HG03469 (cell line): Measurements from ENCODE around the gene GADD45GIP1.
"Not testable (repeated sequence)": the region's sequence is repeated elsewhere in the genome, so short reads cannot be mapped to it uniquely, and the experiment has no call there.

ENCODE experiments used
- ATAC-seq: cut with Tn5 transposase; IDR thresholded peaks from one replicate; pipeline ENCODE4 v1.9.1; 2021; ENCODE audit warnings: mild to moderate bottlenecking, moderate library complexity, moderate number of reproducible peaks; ENCODE audit not compliant: unreplicated experiment

The GADD45GIP1 gene

DNA sequence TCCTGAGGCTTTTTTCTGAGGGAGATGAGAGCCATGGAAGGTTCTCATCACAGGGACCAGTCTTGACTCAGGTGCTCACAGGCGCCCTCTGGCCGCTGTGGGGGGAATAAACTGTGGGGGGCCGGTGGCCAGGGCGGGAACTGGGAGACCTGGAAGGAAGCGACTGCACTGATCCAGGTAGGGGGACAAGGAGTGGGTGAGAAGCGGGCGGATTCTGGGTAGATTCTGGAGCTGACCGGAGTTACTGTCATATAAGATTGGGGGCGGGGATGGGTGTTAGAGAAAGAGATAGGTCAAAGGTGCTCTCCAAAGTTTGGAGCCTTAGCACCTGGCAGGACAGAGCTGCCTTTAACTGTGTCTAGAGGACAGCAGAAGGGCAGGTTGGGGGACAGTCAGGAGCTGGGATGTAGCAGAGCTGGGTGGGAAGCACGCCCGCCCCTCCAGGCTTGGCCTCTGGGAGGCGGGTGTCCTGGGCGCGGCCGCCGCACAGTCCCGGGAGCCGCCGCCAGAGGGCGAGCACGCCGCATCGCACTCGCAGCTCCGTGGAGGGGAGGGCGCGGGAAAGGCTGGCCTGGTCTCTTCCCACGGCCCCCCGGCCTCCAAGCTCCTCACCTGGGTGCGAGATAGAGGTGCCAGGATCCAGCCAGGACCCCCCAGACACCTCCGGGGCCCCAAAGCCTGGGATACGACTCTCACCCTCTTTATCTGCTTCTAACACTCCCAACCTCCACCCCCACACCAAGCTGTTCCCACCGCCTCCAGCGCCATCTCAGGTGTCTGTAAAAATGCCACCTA, 8.2 kb upstream of the GADD45GIP1 start:
- ATAC-seq: no peak

- no peak for ATAC-seq
These were observed 2.5 kb upstream of the GADD45GIP1 start for GRCh38 chr19:12959481-12959880.

DNA sequence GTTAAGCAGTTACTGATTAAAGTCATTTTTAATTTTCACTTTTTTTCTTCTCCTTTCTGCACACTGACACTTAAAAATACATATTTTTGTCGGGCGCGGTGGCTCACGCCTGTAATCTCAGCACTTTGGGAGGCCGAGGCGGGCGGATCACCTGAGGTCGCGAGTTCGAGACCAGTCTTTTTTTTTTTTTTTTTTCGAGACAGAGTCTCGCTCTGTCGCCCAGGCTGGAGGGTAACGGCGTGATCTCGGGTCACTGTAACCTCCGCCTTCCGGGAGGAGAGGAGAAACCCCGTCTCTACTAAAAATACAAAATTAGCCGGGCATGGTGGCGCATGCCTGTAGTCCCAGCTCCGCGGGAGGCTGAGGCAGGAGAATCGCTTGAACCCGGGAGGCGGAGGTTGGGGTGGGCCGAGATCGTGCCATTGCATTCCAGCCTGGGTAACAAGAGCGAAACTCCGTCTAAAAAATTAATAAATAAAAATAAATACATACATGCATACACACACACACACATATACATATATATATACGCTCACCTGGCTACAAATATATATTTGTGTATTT, 448 bp upstream of the GADD45GIP1 start:
- not testable (repeated sequence) for ATAC-seq

DNA sequence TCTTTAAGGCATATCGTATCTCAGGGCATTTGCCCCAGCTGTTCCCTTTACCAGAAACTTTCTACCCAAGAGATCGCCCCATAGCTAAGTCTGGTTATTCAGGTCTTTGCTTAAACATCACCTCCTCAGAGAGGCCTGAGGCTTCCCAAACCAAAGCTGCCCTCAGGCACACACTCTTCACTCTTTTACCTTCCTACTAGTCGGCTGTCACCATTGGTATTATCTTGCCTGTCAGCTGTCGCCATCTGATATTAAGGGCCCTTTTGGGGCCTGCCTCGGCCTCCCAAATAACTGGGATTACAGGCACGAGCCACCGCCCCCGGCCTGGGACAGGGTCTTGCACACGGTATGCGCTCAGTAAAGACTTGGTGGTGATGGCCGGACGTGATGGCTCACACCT, 1.0 kb downstream of the GADD45GIP1 start:
- ATAC-seq: no peak

- ATAC-seq: not testable (repeated sequence)
These were observed 1.4 kb downstream of the GADD45GIP1 start for GRCh38 chr19:12955575-12955974.

DNA sequence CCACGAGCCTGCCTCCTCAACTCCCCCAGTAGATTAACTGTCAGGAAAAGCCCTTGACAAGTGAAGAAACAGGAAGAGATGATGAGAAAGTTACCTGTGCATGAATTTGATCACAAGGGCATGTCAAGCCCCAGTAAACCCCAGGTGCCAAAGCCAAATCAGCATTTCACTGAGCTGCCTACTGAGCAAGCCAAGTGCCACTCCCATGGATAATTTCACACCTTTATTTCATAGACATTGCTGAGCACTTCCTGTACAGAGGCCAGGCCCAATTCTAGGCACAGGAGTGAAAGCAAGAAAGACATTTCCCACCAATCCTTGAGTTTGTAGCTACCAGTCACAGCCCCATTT, 2.4 kb downstream of the GADD45GIP1 start:
- no peak for ATAC-seq

DNA sequence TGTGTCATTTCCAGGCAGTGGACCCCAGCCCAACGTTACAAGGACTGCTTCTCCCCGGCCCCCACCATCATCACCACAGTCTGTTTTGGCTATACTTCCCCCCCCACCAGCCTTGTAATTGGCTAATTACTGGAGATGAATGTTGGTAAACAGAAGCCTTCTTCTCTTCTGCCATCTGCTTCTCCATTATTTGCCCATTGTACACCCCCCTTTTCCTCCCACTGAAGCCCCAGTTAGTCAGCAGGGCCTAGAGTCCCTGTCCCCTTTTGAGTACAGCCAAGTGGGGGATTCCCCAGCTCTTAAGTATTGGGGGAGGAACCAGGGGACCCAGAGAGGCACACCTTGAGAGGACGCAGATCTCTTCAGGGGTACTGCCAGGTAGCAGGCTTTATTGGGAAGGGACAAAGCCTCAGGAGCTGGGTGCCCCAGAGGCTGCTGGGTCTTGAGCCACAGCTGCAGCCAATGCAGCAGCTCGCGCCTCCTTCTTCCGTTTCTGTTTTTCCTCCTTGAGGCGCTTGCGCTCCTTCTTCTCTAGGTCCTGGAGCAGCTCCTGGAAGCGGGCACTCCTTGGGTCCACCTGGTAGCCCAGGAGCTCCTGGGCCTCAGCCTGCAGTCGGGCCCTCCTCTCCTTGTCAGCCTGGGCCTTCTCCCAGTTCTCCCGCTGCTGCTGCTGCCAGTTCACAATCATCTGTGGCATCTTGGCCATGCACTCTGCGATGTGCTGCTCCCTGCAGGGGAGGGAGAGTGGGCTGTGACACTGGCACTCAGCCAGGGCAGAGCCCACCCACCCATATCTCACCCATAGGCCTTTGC, 3.0 kb downstream of the GADD45GIP1 start:
- no peak for ATAC-seq

GRCh38 chr19:12953138-12953798, 3.8 kb downstream of the GADD45GIP1 start:
- ATAC-seq: no peak

DNA sequence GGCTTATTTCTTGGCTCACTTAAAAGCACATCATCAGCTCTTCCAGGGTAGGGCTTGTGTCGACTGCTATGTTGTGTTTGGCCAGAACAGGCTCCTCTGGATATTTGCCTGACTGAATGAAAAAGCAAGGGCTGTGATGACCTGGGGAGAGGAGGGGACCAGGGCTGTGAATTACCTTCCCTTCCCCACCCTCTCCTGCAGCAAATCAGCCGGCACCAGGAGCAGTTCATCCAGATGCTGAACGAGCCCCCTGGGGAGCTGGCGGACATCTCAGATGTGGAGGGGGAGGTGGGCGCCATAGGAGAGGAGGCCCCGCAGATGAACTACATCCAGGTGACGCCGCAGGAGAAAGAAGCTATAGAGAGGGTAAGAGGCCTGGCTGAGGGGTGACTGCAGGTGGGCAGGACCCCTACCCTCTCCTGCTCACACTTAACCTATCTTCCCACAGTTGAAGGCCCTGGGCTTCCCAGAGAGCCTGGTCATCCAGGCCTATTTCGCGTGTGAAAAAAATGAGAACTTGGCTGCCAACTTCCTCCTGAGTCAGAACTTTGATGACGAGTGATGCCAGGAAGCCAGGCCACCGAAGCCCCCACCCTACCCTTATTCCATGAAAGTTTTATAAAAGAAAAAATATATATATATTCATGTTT, 4.4 kb downstream of the GADD45GIP1 start:
- no peak for ATAC-seq

DNA sequence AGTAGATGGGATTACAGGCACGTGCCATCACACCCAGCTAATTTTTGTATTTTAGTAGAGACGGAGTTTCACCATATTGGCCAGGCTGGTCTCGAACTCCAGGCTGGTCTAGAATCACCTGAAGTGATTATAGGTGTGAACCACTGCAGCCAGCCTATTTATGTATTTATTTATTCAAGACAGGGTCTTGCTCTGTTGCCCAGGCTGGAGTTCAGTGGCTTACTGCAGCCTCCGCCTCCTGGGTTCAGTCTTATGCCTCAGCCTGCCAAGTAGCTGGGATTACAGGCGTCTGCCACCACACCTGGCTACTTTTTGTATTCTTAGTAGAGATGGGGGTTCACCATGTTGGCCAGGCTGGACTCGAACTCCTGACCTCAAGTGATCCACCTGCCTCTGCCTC, 5.0 kb downstream of the GADD45GIP1 start:
- not testable (repeated sequence) for ATAC-seq

- ATAC-seq: no peak
These were observed 7.4 kb downstream of the GADD45GIP1 start for GRCh38 chr19:12949363-12950283.

GRCh38 chr19:12948612-12949362, 8.2 kb downstream of the GADD45GIP1 start:
- ATAC-seq: no peak

GRCh38 chr19:12947702-12948611, 9.1 kb downstream of the GADD45GIP1 start:
- ATAC-seq: no peak

DNA sequence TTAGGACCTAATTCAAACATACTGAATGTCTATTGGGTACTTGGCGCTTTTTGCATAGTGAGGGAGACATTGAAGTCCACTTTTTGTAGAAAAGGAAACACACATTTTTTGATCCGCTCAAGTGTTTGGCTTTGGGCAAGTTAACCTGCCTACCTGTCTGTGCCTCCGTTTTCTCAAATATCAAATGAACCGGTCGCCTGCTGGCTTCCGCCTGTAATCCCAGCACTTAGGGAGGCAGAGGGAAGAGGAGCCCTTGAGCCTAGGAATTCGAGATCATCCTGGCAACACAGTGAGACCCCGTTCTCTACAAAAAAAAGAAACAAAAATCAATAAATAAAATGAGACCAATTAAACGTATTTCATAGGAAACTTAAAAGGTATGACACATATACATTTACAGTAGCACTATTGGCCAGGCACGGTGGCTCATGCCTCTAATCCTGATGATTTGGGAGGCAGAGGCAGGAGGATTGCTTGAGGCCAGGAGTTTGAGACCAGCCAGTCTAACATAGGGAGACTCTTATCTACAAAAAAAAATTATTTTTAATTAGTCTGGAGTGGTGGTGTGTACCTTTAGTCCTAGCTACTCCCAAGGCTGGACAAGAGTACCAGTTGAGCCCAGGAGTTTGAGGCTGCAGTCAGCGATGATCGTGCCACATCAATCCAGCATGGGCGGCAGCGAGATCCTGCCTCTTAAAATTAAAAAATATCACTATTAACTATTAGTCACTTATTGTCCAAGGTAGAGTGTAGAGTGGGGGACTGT, 10.1 kb downstream of the GADD45GIP1 start:
- no peak for ATAC-seq

DNA sequence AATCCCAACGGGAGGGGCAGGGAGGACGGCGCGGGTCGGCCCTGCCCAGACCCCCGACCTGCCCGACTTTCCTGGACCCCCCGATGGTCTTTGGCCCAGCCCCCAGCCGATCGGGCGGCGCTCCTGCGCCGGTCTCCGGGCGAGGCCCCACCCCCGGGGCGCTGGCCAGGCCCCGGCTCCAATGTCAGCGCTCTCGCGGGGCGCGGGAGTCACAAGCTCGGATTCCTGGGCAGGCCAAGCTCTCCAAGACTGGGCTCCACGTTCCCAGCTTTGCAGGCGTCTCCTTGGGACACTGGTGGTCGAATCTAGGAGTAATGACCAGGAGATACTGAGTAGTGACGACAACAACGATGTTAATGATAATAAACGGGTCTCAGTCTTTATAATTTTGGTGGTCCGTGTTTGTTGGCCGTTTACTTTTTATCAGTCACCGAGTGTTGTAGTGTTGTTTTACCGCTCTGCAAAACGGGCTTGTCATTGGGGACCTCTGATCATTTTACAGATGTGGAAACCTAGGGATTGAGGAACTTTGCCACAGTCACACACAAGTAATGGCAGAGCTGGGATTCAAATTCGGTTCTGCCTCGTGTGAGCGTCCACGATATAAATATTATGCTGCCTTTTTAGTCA, 10.8 kb downstream of the GADD45GIP1 start:
- no peak for ATAC-seq

DNA sequence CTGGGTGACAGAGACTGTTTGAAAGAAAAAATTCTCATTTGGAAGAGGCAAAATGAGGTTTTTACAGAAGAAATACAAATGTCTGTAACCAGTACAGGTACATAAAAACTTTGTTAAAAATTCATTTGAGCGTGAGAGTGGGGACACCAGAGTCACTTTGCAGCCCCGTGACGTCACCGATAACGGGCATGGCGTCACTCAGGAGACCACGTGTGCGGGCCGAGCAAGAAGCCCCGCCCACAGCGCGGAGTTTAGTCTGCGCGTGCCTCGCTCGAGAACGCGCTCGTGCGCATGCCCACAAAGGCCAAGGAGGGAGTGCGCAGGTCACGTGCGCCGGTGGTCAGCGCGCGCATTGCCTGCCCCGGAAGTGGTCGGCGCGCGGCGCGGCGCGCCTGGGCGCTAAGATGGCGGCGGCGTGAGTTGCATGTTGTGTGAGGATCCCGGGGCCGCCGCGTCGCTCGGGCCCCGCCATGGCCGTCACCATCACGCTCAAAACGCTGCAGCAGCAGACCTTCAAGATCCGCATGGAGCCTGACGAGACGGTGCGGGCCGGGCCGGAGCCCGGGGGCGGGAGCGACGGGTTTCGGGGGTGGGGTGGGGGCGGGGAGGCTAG, 11.4 kb downstream of the GADD45GIP1 start, which contains the start of gene RAD23A:
Gene RAD23A (plus strand): TSS at position 384 of the 613 bp plus-strand sequence. CDS start 87 bp downstream, at position 471.
- peak; percentile 57 for ATAC-seq
